ENCODE measurements around the gene TMEM151A.

Gene TMEM151A

GRCh38 chr11:66343176-66343575, 51.5 kb downstream of the TMEM151A start:
- TF ChIP-seq CTCF (IDR thresholded peaks at IDR 0.05; ENCODE audit: control extremely low read depth, extremely low read depth, low read depth, missing control alignments), result no peak
- no peak for DNase-seq (ENCODE audit: extremely low spot score)
- POLR2A ChIA-PET, result no interaction called here
- CTCF ChIA-PET, result interaction anchor here (5.4 to 5.6 kb wide), 2 partner anchors 21 to 31 kb away, joined by 22 to 37 read pairs; no protein-coding TSS in a partner anchor

- no peak for TF ChIP-seq CTCF (IDR thresholded peaks at IDR 0.05; ENCODE audit: control extremely low read depth, extremely low read depth, low read depth, missing control alignments)
- ChIA-PET CTCF (interaction anchor here (1.0 to 5.6 kb wide), 10 partner anchors 10 to 507 kb away, joined by 3 to 37 read pairs (median 6); partner anchors contain the start of genes MRPL11 and RIN1), POLR2A (interaction anchor here (0.5 to 0.9 kb wide), 2 partner anchors 10 to 44 kb away, joined by 3 to 5 read pairs; no protein-coding TSS in a partner anchor)
- peak; percentile 96 for DNase-seq (ENCODE audit: extremely low spot score)
These were observed 53.0 kb downstream of the TMEM151A start, which contains the start of gene BRMS1 for GRCh38 chr11:66344550-66345315. Gene BRMS1 (minus strand): TSS chr11:66345104. CDS start chr11:66342234, 2,870 bp downstream.

- CTCF ChIA-PET, result interaction anchor here (1.5 to 5.6 kb wide), 8 partner anchors 10 to 93 kb away, joined by 4 to 37 read pairs (median 11); partner anchors contain the start of genes MRPL11 and RIN1
- POLR2A ChIA-PET, result interaction anchor here (0.9 kb wide), 1 partner anchor 10 kb away, joined by 3 read pairs; no protein-coding TSS in a partner anchor
- no peak for DNase-seq (ENCODE audit: extremely low spot score)
- no peak for TF ChIP-seq CTCF (IDR thresholded peaks at IDR 0.05; ENCODE audit: control extremely low read depth, extremely low read depth, low read depth, missing control alignments)
These were observed 53.6 kb downstream of the TMEM151A start for GRCh38 chr11:66345316-66345649.
